GM12892 (cell line): ENCODE results near the gene CENPS.

Experiments
- POLR2A ChIP-seq: IDR thresholded peaks from 2 replicates; pipeline ENCODE4 v1.6.1; 2011; ENCODE audit warnings: low read depth, low read length, control low read depth
- POLR2AphosphoS5 ChIP-seq: IDR thresholded peaks from 2 replicates; pipeline ENCODE4 v1.6.1; 2011; ENCODE audit warnings: low read depth, low read length, control low read depth
- TAF1 ChIP-seq: IDR thresholded peaks from 2 replicates; pipeline ENCODE4 v1.6.1; 2011; ENCODE audit warnings: low read depth, mild to moderate bottlenecking, control low read depth, low read length, borderline replicate concordance

GRCh38 chr1:10456661-10457060 is 26.4 kb downstream of the CENPS start:
- TF ChIP-seq TAF1 (no peak), POLR2A (no peak), POLR2AphosphoS5 (no peak)
